AG04450 (cell line): ENCODE measurements around the gene AAR2. TPM values are rescaled to one million over a fixed set of nuclear protein-coding genes. Genes with fewer than 3 reads are reported as not detected.

Experiments
- CTCF ChIA-PET: fragments of 300-600, 350-600 bp; formaldehyde crosslinking; extraction: SDS; loops from one replicate; lab custom pipeline; 2022; ENCODE audit warnings: antibody characterized with exemption, inconsistent platforms; lab: Charles Lee
- POLR2A ChIA-PET: fragments of 350-600 bp; formaldehyde crosslinking; extraction: SDS; loops from one replicate; lab custom pipeline; 2021; ENCODE audit warnings: antibody characterized with exemption, inconsistent platforms; lab: Yijun Ruan, JAX
- DNase-seq: peaks from one replicate; pipeline ENCODE4 v3.0.0-alpha.2; 2011; ENCODE audit warnings: low read depth, low spot score
- H3K27ac ChIP-seq: one replicate; pipeline ENCODE4 v1.5.1; 2012; ENCODE audit warnings: low read depth, low read length, control low read depth
- H3K27me3 ChIP-seq: one replicate; pipeline ENCODE4 v1.6.0; 2012; ENCODE audit warnings: low read length; ENCODE audit not compliant: control insufficient read depth, insufficient read depth
- H3K4me3 ChIP-seq: 2 replicates; pipeline ENCODE4 v1.5.1; 2011; ENCODE audit warnings: mild to moderate bottlenecking, low read depth, low read length, control low read depth
- H3K9me3 ChIP-seq: 2 replicates; pipeline ENCODE4 v1.5.1; 2012; ENCODE audit warnings: low read length; ENCODE audit not compliant: control insufficient read depth, insufficient read depth
- polyA plus RNA-seq: library from polyadenylated mRNA; depleted of rRNA; stranded (reverse); fragments of >200 nt; gene quantifications from 2 replicates; pipeline ENCODE4 v1.2.3, GENCODE V29; 2011
- TF ChIP-seq, protein P1 (sequence below): IDR thresholded peaks from 2 replicates; pipeline ENCODE4 v1.5.1; 2011; ENCODE audit warnings: low read depth, low read length, control low read depth, inconsistent platforms

Gene AAR2
- polyA plus RNA-seq, 1 experiment, result 25.3 TPM

DNA sequence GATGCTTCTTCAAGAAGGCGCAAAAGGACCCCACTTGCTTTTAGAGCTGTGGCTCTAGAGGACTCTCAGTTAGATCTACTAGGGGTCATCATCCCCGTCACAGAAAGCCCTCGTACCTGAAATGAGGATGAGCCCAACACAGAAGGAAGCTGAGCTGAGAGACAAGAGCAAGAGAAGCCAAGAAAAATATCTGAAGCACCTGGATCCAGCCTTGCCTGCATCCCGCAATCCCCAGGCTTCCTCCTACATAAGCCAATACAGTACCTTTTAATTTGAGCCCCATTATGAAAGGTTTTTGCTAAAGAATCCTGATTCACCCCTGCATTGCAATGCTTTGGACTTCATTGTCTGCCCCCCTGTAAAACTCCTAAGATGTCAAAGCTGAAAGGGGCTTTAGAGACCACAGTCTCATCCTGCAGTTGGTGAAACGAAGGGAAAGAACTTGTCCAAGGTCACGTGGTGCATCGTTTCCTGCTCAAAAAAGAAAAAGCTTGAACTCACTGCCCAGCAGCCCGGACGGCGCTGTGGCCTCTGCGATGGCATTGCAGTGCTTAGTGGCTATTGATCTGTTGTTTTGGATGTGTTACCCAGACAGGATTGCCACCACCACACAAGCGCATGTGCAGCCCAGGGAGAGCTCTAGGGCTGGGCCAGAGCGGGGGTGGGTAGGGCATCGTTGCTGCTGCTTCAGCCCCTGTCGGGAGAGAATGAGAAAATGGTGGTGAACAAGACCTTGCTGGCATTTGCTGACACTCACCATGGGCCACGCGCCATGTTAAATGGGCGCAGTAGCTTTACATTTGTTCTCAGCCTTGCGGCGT lies 28.4 kb downstream of the AAR2 start:
- CTCF ChIA-PET, result interaction anchor here (0.6 kb wide), 1 partner anchor 310 kb away, joined by 3 read pairs; the partner anchor contains the start of gene SCAND1
- POLR2A ChIA-PET, result no interaction called here

DNA sequence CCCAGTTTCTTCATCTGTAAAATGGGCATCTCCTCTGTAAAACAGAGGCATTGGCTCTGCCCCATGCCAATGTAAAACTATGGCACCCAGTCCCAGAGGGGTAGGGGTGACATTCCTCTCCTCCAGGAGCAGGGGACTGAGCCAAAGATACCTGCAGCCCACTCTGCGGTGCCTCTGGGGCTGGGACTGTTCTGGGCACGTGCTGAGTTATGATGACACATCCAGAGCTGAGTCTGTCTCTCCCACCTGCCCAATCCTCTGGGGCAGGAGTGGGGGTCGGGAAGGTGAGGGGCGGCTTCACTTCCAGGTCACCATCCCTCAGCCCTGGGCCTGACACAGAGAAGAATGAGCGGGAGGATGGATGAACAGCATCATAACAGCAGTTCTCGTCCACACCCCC lies 29.9 kb downstream of the AAR2 start:
- CTCF ChIA-PET, result no interaction called here

More for the DNA sequence above, 28.4 kb downstream of the AAR2 start:
- H3K27ac ChIP-seq, result no peak overlapping the region
- no peaks in the 10 kb centered on the region; the same call in 1 of the 2 replicates for H3K9me3 ChIP-seq
- TF ChIP-seq, protein P1, sequence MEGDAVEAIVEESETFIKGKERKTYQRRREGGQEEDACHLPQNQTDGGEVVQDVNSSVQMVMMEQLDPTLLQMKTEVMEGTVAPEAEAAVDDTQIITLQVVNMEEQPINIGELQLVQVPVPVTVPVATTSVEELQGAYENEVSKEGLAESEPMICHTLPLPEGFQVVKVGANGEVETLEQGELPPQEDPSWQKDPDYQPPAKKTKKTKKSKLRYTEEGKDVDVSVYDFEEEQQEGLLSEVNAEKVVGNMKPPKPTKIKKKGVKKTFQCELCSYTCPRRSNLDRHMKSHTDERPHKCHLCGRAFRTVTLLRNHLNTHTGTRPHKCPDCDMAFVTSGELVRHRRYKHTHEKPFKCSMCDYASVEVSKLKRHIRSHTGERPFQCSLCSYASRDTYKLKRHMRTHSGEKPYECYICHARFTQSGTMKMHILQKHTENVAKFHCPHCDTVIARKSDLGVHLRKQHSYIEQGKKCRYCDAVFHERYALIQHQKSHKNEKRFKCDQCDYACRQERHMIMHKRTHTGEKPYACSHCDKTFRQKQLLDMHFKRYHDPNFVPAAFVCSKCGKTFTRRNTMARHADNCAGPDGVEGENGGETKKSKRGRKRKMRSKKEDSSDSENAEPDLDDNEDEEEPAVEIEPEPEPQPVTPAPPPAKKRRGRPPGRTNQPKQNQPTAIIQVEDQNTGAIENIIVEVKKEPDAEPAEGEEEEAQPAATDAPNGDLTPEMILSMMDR, result no peak
- DNase-seq, result no peak
- H3K4me3 ChIP-seq, result no peak overlapping the region
- peaks cover 21% of the 10 kb centered on the region for H3K27me3 ChIP-seq

GRCh38 chr20:36267605-36268381 lies 31.5 kb downstream of the AAR2 start:
- CTCF ChIA-PET, result no interaction called here
- TF ChIP-seq, protein P1, result no peak
- H3K4me3 ChIP-seq, result no peak overlapping the region
- peaks cover 23% of the 10 kb centered on the region for H3K27me3 ChIP-seq
- no peak for DNase-seq
- H3K27ac ChIP-seq, result no peak overlapping the region
- POLR2A ChIA-PET, result interaction anchor here (0.6 kb wide), 1 partner anchor 372 kb away, joined by 4 read pairs; no protein-coding TSS in a partner anchor
- no peaks in the 10 kb centered on the region; the same call in 1 of the 2 replicates for H3K9me3 ChIP-seq

More for the DNA sequence above, 29.9 kb downstream of the AAR2 start:
- H3K27me3 ChIP-seq, result peaks cover 21% of the 10 kb centered on the region
- no peaks in the 10 kb centered on the region; the same call in 1 of the 2 replicates for H3K9me3 ChIP-seq
- H3K4me3 ChIP-seq, result no peak overlapping the region
- TF ChIP-seq, protein P1, result no peak
- POLR2A ChIA-PET, result no interaction called here
- H3K27ac ChIP-seq, result no peak overlapping the region
- DNase-seq, result no peak

GRCh38 chr20:36268440-36269342 lies 32.4 kb downstream of the AAR2 start:
- H3K9me3 ChIP-seq, result no peaks in the 10 kb centered on the region; the same call in 1 of the 2 replicates
- DNase-seq, result no peak
- POLR2A ChIA-PET, result no interaction called here
- no peak overlapping the region for H3K4me3 ChIP-seq
- CTCF ChIA-PET, result no interaction called here
- no peak overlapping the region for H3K27ac ChIP-seq
- peaks cover 23% of the 10 kb centered on the region for H3K27me3 ChIP-seq
- TF ChIP-seq, protein P1, result no peak
